GM10266 (cell line): Measurements from ENCODE around the gene CEP78.

Source experiments
- DNase-seq: peaks from one replicate; pipeline ENCODE4 v3.0.0; 2012; ENCODE audit errors: extremely low spot score
- CTCF ChIP-seq: IDR thresholded peaks from 2 replicates; pipeline ENCODE4 v1.5.1; 2012; ENCODE audit warnings: mild to moderate bottlenecking, low read depth; ENCODE audit not compliant: control insufficient read depth, insufficient read depth; ENCODE audit errors: missing control alignments

CEP78 gene

GRCh38 chr9:78324068-78324650, 88.3 kb downstream of the CEP78 start:
- TF ChIP-seq CTCF, result no peak
- DNase-seq, result no peak

GRCh38 chr9:78324682-78325081, 88.8 kb downstream of the CEP78 start:
- no peak for DNase-seq
- no peak for TF ChIP-seq CTCF

- no peak for TF ChIP-seq CTCF
- DNase-seq, result no peak
These were observed 89.5 kb downstream of the CEP78 start for GRCh38 chr9:78325343-78325742.

- no peak for TF ChIP-seq CTCF
- no peak for DNase-seq
These were observed 90.0 kb downstream of the CEP78 start for GRCh38 chr9:78325846-78326360.

GRCh38 chr9:78326564-78326963, 90.7 kb downstream of the CEP78 start:
- DNase-seq, result no peak
- TF ChIP-seq CTCF, result no peak
